NCI-H1930 (cell line): ENCODE results near the gene EFCAB7.

Source experiments
- DNase-seq, 2 experiments: peaks; one replicate each; lab custom pipeline; 2025; lab: John Stamatoyannopoulos, UW

Gene EFCAB7, protein sequence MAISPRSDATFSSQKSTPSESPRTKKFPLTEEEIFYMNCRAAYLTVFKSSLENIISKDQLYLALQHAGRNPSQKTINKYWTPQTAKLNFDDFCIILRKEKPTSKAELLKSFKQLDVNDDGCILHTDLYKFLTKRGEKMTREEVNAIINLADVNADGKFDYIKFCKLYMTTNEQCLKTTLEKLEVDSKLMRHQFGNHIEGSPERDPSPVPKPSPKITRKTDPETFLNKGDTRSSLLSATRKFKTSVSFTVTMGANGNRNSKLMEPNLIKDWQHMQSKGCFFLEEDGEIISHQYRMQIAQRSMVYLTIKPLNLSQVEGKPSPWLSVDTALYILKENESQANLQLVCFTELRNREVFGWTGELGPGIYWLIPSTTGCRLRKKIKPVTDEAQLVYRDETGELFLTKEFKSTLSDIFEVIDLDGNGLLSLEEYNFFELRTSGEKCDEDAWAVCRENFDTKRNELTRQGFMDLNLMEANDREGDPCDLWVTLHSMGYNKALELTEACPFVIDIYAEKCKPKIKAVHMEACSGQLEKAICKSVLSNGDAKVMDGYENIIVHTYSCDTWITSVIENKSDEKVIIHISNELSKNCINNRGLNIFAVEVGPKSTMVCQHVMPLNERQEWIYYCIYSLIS

DNA sequence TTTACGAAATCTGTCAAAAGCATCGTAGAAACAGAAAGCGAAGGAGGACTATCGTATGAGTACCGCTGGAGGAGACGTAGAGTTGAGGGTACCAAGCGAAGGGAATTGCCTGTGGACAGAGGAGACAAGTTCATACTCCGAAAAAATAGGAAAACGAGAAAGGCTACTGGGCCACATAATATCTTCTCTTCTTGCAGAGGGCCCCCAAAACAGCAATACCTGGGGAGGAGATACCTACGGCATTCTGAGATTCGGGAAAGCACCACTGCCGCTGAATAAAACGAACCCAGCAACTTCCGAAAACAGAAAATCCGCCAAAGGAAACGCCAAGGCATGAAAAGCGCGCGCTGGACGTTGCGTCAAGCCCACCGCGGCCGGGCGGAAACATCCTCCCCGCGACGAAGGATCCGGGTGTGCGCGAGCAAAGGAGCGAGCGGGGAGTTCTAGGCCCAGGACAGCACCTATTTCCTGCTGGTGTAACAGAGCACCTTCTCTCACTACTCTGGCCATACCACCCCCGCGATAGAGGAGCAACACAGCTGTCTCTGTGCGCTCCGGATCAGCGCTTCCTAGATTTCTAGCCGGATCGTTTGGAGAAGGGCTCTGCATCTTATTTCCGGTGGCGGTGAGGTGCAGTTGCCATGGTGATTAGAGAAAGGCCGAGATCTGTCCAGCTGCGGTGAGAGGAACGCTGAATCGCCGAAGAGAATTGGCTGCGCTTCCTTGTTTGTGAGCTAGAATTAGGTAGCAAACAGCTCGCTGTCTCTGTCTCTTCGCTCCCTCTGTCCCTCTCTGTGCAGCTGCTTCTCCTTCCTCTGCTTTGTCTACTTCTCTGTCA lies at the start of gene EFCAB7, which contains the start of gene ITGB3BP:
Gene EFCAB7, plus strand, starts transcription at position 635 of the 838 bp plus-strand sequence. CDS start 2,048 bp downstream, outside the sequence.
Gene ITGB3BP, minus strand, starts transcription at position 335 of the 838 bp plus-strand sequence. Its CDS starts 92 bp downstream, at position 243.
- peak; percentile 92 to 98 for DNase-seq

DNA sequence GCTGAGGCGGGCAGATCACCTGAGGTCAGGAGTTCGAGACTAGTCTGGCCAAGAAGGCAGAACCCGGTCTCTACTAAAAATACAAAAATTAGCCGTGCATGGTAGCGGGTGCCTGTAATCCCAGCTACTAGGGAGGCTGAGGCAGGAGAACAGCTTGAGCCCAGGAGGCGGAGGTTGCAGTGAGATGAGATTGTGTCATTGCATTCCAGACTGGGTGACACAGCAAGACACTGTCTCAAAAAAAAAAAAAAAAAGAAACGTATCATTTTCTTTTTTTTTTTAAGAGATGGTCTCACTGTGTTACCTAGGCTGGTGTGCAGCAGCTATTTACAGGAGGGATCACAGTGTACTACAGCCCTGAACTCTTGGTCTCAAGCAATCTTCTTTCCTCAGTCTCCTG lies 47.6 kb upstream of the EFCAB7 start:
- DNase-seq: no peak

DNA sequence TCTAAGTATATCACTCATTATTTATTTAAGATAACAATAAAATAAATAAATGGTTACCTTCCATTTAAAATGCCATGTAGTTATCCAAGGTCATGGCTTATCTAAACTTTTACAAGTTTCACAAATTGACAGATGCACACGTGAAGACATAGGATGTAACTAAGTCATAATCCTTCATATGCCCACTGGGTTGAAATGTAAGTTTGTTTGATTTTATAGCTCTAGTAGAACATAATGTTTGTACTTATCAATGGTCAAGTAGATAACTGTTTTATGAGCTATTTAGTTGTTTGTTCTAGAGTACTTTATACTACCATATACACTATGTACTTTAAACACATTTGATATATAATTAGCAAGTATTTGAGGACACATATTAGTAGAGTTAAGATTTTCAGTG lies 43.3 kb upstream of the EFCAB7 start:
- no peak for DNase-seq

DNA sequence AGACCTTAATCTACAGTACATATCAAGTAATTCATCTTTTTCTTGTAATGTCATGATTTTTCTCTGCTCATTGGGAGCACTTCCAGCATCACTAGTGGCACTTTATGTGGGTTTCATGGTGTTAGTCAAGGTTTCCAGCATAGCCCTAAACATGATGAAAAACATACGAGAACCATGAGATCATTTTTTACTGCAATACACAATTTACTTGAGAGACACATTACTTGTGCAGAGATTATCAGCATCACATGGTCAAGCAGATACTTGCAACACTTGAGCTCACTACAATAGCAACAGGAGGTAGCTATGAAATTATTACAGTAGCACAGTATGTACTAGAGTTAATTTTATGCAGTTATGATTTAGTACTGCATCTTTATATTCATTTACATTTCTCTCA lies 36.7 kb upstream of the EFCAB7 start:
- no peak for DNase-seq

DNA sequence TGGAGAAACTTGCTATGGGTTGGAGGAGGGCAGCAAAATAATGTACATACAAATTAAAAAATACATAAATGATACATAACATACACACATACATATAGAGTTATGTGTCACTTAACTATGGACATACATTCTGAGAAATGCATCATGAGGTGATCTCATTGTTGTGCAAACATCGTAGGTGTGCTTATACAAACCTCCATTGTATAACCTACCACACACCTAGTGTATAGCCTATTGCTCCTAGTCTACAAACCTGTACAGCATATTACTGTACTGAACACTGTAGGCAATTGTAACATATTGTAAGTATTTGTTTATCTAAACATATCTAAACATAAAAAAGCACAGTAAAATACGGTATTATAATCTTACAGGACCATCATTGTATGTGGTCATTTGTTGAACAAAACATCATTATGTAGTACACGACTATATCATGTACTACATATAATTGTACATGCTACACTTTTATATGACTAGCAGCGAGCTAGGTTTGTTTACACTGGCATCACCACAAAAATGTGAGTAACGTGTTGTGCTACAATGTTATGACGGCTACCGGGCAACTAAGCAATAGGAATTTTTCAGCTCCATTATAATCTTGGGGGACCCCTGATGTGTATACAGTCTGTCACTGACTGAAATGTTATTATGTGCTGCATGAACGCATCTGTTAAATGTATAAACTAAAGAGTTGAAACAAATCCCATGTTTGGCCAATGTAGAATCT lies 35.8 kb upstream of the EFCAB7 start:
- DNase-seq: no peak

DNA sequence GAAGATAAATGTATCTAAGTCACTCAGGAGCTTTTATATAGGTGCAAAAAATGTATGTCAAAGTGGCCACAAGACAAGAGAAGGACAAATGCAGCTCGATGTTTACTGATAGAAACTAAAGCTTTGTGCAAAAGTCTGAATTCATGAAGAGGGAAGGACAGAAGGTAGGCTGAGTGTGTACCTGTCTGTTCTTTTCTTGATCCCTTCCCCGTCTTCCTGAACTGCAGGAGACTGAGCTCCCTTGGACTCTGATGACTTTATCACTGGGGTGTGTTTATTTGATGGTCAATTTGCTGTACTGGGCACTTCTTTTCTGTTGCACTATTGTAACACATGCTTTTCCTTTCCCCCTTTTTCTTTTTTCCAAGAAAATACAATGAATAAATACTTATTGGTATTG lies 25.7 kb upstream of the EFCAB7 start:
- DNase-seq: no peak

DNA sequence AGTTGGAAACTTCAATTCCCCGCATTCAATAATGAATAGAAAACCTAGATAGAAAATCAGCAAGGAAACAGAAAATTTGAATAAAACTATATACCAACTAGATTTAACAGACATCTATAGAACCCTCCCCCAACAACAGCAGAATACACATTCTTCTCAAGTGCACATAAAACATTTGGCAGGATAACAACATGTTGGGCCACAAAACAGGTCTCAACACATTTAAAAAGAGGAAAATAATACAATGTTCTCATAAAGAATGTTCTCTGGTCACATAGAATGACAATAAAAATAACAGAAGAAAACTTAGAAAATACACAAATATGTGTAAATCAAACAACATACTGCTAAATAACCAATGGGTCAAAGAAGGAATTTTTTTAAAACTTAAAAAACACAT lies 25.2 kb upstream of the EFCAB7 start:
- DNase-seq: no peak

DNA sequence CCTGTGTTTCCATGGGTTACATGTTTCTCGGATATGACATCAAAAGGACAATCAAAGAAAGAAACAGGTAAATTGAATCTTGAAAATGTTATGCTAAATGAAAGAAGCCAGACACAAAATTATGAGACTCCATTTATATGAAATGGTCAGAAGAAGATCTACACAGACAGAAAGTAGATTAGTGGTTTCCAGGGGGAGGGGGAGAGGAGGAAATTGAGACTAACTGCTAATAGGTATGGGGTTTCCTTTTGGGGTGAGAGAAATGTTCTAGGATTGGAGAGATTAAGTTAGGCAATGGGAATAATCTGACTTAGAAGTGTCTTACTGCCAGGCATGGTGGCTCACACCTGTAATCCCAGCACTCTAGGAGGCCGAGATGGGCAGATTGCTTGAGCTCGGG lies 22.1 kb upstream of the EFCAB7 start:
- no peak for DNase-seq

DNA sequence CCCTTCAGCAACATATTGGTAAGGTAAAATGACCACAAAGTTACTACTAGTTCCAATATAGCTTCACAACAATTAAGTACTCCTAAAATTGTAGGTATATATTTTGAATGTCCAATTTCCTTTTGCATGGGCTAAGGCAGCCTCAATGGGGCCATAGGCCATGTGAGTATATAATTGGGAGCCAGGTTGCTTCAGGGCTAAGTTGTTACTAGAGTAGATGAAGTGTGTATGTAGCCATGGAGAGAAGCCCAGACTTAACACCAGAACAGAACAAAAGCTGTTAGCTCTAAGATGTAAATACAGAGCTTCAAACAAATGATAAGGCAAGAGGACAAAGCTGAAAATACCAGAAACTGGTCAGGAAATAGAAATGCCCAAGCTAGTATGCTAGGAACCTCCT lies 16.5 kb upstream of the EFCAB7 start:
- DNase-seq: no peak

DNA sequence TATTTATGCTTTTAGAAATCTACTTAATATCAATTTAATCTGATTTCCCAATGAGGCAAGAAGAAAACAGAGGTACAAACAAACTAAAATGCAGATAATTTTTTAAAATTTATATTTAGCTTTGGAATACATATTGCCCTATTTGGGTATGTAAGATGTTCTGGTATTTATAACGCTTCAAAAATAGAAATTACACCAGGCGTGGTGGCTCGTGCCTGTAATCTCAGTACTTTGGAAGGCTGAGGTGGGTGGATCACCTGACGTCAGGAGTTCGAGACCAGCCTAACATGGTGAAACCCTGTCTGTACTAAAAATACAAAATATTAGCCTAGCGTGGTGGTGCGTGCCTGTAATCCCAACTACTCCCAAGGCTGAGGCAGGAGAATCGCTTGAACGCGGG lies 13.6 kb upstream of the EFCAB7 start:
- DNase-seq: no peak

DNA sequence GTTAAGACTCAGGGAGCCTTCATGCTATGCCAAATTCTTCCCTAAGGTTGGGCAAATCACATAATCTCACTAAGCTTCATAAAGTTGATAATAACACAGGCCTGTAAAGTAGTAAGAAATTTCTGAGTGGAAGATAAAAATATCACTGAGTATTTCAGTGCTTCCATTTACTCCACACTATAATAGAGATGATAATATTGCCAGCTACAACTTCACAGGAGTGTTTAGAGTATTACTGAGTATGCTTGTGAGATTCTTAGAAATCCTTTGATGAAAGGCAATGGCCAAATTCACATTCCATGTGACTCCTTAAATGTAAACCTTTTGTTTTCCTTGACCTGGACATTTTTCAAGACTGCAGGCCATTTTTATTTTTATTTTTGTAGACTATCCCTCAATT lies 10.7 kb upstream of the EFCAB7 start:
- DNase-seq: no peak

DNA sequence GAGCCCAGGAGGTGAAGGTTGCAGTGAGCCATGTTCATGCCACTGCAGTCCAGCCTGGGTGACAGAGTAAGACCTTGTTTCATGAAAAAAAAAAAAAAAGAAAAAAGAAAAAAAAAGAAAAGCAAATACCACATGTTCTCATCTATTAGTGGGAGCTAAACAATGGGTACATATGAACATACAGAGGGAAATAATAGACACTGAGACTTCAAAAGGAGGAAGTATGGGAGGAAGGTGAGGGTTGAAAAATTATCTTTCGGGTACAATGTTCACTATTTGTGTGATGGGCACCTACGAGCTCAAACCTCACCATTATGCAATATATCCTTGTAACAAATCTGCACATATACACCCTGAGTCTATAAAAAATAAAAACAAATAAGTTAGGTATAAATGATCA lies 6.7 kb upstream of the EFCAB7 start:
- DNase-seq: no peak

DNA sequence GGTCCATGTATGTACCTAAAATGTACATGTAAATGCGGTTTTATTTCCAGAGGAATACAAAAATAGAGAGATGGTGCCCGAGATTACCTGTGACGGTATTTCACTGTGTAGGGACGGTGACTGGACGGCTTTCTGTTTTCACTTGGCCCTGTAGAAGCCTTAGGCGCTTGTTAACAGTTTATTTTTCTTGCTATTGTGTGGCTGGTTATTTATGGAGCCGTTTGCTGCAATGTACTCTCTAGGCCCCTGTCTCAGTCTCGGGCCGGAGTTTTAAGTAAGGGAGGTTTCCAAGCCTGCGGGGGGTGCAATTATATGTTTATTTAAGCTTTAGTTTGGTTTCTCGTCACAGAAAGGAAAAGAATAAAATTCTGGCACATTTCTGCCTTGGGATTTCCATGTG lies 413 bp downstream of the EFCAB7 start:
- DNase-seq: no peak

DNA sequence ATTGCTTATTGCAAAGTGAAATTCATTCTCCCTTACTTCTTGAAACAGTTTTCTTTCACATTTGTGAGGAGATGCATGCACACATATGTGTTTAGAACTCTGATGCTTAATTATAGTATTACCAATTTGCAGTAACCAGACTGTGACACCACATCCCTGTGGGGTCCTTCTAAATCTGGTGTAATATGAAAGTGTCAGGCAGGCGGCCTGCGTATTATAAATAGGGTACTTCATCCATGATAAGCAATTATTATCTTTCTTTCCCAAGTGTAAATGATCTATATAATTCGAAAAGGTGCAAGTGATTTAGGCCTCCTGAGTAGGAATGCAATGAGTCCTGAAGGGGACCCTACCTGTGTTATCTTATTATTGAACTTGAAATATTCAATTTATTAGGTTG lies 876 bp downstream of the EFCAB7 start:
- no peak for DNase-seq

DNA sequence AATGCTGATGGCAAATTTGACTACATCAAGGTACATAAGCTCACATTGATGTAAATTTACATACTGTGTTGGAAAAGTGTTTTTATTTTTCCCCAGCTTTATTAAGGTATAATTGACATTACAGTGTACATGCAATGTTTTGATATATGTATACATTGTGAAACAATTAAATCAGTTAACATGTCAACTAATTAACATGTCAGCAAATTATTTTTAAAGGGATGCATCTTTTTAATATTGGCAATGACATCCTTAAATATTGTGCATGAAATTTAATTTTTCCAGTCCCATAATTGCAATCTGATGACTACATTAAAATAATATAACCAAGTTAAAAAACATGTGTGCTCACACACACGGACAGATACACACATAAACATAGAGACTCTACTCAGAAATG lies 9.4 kb downstream of the EFCAB7 start:
- DNase-seq: no peak

DNA sequence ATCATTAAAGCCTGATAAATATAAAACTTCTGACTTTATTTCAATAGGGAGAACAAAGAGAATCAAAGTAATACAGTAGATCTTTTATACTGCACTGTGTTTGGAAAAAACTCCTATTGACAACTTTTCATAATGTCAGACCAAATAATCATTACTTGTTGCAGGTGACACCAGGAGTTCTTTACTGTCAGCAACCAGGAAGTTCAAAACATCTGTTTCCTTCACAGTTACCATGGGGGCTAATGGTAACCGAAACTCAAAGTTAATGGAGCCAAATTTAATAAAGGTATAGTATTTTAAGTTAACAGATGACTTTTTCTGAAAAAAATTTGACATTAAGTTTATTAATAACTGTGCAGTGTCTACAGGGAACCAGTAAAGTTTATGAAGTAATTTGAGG lies 10.6 kb downstream of the EFCAB7 start:
- DNase-seq: no peak

DNA sequence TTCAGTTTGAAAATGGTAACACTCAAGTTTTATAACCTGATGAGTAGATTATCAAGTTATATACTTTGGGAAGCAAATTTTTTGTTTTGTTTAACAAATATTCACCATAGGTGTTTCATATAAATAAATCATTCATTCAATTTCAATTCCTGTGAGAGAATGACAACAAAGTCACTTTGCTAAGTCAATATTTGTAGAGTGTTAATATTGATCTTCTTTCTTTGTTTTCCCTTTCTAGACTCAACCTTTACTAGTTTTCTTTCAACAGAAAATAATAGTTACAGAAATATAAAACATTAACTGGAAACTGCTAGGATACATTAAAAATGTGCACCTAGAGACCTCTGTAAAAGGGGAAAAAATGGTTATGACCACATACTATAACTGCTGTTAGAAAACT lies 11.1 kb downstream of the EFCAB7 start:
- no peak for DNase-seq

DNA sequence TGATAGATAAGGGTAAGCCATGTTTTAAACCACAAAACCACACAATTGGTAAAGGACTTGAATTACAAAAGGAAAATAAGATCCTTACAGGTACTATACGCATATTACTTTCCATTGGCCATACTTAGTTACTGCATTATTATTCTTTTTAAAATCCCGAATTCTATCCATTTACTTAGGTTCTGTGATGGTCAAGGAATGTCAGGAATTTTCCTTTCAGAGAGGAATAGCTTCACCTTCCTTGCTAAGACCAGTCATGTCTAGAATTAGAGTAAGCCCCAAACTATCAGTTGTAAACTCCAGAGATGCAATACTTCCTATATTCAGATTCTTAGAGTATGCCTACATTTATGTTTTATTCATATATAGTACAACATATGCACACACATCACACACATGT lies 13.7 kb downstream of the EFCAB7 start:
- no peak for DNase-seq

DNA sequence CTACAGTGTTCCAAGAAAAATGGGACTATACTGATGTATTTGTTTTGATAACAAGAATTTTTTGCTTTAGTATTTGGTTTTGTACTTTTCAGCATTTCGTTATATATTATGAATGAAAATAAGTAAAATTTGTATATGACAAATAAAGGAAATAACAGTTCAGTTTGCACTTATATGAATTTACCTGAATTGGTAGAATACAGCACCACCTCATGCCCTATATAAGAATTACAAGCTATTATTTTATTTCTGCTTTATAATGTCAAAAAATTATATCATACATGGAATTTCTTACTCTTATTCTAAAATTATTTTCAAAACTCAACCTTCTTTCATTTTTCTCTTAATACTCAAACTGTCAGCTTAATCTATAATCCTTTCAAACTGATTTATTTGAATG lies 14.6 kb downstream of the EFCAB7 start:
- no peak for DNase-seq

DNA sequence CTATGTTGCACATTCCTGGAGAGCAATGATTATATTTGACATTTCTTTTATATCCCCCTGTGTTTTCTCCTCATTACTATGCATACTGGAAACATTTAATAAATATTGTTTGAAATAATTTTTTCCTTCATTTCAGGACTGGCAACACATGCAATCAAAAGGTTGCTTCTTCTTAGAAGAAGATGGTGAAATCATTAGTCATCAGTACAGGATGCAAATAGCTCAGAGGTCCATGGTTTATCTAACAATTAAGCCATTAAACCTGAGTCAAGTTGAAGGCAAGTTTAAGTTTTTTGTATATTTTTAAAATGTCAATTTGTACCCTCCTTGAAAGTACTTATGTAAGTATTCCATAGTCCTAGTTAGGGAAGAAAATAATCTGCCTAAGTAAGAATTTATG lies 22.5 kb downstream of the EFCAB7 start:
- DNase-seq: no peak

DNA sequence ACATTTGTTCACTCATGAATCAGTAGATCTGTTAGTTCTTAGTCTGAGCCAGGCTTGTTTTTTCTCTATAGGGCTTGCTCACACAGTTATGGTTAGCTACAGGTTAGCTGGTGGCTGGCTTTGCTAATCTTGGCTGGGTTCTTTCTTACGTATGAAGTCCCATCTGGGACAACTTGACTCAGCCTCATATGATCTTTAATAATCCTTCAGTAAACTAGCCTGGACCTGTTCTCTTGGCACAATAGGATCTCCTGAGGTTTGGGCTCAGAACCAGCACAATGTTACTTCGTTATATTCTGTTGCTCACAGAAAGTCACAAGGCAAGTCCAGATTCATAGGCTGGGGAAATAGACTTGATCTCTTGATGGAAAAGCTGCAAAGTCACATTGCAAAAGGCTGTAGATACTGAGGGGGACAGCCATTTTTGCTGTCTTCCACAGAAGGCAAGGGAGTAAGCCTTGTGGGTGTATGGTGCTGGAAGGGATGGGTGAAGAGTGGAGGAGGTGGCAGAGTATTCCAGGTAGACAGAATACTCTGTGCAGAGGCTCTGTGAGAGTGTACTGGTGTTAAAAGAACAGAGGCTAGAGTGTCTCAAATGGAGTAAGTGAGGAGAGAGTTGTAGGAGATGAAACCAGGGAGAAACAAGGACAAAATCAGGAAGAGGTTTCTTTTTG lies 24.4 kb downstream of the EFCAB7 start:
- no peak for DNase-seq

DNA sequence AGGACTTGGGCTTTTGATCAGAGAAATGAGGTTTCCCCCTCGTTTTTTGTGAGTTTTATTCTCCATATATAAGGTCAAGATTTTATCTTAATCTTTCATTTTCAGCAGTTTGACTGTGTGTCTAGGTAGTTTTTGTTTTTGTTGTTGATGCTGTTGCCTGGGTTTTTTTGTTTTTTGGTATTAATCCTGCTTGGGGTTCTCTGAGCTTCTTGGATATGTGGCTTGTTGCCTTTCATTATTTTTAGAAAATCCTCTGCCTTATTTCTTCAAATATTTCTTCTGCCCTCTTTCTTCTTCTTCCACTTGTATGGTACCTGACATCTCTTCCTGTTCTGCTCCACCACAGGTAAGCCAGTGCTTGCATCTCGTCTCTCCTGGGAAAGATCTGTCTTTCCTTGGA lies 25.0 kb downstream of the EFCAB7 start:
- no peak for DNase-seq
